GM21528 (cell line): Measurements from ENCODE around the gene EFNA4.
"Not testable (repeated sequence)": the region's sequence is repeated elsewhere in the genome, so short reads cannot be mapped to it uniquely, and the experiment has no call there.

Source experiments
- ATAC-seq: cut with Tn5 transposase; IDR thresholded peaks from one replicate; pipeline ENCODE4 v1.9.1; 2021; ENCODE audit warnings: mild to moderate bottlenecking, moderate library complexity; ENCODE audit not compliant: unreplicated experiment, low FRiP score

EFNA4 gene

DNA sequence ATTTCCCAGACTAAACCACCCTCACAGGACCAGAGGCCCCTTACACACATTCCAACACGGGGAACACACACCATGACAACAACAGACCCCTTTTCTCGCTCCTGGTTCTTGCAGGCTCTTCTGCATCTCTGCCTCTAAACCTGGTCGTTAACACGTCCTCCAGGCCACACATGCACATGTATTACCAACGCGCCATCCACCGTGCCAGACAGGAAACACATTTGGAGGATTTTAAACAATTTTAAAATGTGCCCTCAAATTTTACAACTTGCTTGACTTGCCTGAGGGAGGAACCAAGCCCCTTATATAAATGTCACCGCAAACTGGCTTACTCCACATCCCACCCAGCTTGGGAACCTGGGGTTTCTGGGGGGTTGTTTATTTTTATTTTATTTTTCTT lies 47.3 kb downstream of the EFNA4 start:
- no peak for ATAC-seq

DNA sequence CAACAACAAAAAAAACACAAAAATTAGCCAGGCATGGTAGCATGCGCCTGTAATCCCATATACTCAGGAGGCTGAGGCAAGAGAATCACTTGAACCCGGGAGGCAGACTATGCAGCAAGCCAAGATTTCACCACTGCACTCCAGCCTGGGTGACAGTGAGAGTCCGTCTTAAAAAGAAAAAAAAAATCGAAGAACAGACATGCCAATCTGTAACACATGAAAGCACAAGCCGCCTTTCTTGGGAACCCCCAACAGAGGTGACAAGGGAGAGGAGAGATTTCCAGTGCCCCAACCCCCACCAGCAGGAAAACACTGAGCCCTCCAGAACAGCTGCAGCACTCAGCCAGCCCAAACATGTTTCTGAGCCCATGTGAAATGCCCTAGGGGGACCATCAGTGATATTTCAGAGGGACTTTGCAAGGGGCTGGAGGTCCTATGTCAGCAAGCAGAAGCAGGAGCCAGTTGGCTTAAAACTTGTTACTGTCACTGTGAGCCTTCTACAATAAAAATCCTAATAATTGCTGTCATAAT lies 50.0 kb downstream of the EFNA4 start:
- no peak for ATAC-seq

DNA sequence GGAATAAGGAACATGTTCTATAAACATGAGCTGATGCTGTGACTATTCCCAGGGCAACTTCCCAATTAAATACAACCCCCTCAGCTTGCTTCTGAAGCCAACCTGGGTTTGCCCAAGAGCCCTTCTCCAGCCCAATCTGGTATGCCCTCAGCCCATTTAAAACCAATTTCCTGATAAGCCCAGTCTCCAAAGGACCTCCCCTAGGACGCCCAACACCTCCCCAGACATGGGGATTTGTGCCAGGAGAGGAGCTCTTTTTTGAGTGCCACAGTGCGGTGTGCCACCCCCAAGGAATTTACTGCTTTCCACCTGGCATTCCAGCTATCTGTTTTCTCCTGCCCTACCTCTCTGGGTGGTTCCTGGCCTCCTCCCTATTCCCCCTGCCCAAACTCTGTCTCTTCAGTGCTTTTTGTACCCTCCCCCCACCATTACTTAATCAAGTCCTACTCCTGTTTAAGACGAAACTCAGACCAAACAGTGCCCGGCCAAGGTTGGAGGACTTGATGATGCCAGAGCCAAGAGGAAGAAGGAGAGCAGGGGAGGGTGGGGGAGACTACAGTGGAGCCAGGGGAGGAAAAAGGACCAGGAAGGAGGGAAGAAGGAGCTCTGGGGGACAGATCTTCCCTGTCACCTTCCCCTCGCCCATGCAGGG lies 52.7 kb downstream of the EFNA4 start:
- ATAC-seq: no peak

DNA sequence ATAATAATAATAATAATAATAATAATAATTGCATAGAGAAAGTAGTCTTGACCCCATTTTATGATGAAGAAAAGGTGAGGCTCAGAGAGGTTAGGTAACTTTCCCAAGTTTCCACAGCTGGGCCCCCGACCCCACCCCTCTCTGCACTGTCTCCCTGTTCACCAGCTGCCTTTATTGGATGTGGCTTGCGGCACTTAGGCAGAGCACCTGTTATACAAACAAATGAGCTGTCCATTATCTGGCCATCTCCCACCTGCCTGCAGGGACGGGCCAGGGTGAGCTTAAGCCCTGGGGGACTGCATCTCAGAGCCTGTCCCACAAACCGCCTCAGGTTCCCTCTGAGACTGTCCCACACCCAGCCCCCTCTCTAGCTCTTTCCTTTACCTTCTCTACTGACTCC lies 54.1 kb downstream of the EFNA4 start:
- ATAC-seq: no peak

DNA sequence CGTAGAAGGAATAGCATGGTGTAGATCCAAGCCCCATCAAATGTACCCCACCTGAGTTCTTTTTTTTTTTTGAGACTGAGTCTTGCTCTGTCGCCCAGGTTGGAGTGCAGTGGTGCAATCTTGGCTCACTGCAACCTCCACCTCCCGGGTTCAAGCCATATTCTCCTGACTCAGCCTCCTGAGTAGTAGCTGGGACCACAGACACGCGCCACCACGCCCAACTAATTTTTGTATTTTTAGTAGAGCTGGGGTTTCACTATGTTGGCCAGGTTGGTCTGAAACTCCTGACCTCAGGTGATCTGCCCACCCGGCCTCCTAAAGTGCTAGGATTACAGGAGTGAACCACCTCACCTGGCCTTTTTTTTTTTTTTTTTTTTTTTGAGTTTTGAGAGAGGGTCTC lies 54.5 kb downstream of the EFNA4 start:
- not testable (repeated sequence) for ATAC-seq
